GM19193 (cell line): Measurements from ENCODE around the gene NKX1-2.

Experiments used
- POLR2A ChIP-seq: IDR thresholded peaks from 4 replicates; pipeline ENCODE4 v1.6.1; 2011; ENCODE audit not compliant: insufficient read depth, insufficient read length; ENCODE audit errors: extremely low read depth

Gene NKX1-2

DNA sequence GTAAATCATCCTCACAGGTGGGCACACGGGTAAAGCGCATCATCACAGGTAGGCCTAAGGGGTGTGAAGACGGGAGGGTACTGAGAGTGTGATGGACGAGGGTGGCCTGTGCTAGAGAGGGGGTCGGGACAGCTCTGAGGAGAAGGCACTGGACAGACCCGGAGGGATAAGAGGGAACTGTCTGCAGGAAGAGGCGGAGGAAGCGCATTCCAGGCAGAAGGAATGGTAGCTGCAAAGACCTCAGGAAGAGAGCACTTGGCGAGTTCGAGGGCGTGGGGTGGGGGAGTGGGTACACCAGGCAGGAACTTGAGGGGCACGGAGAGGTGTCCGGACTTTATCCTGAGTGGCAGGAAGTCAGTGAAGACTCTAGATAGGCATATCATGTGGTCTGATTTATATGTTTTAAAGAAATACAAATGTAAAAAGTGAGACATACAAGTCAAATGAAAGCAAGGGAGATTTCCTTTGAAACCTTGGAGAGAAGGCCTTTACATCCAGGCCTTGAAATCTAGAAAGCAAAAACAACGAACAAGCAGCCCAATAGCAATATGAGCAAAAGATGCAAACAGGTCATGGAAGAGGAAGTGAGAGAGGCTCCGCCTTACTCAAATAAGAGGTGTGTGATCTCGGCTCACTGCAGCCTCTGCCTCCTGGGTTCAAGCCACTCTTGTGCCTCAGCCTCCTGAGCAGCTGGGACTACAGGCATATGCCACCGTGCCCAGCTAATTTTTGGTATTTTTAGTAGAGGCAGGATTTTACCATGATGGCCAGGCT lies 15.4 kb upstream of the NKX1-2 start:
- TF ChIP-seq POLR2A = no peak

DNA sequence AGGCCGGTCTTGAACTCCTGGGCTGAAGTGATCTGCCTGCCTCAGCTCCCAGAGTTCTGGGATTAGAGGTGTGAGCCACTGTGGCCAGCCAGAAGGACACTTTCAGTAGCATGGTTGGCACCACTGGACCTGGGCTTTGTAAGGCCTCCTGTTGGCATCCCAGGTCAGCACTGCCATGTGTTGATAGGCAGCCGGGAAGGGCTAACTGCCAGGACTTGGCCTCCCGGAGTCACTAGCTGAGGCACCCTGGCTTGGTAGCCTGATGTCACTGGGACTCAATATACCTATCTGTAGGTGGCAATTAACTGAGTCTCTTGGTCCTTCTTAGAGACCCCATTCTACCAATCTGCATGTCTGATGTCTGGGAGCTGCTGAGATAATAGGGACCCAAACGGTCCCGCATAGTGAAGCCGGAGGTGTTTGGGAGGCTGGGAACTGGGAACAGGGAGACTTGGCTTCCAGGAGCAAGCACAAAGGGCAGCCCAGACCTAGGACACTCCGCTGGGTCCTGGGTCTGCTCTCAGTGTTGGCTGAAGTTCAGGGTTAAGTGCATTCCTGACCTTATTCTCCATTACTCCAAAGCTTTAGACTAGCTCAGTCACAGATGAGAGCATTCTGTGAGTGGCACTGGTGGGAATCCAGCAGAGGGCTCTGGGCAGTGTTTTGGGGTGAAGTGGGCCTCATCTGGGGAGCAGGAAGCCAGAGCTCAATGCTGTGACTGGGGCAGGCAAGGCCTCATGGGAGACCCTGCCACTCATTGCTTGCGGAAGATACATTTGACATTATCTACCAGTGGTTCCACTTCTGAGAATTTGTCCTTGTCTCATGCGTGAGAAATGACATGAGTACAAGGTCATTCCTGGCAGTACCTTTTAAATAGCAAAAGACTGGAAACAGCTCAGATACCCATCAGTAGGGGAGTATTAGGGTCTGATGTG lies 14.5 kb upstream of the NKX1-2 start:
- TF ChIP-seq POLR2A = no peak

DNA sequence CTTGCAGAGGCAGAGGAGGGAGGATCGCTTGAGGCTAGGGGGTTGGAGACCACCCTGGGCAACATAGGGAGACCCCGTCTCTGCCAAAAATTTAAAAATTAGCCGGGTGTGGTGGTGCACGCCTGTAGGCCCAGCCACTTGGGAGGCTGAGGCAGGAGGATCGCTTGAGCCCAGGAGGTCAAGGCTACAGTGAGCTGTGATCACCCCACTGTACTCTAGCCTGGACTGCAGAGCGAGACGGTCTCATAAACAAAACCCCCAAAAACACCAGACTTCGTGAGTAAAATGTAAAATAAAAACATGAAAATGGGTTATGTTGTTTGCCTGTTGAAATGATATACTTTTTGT lies 12.5 kb upstream of the NKX1-2 start:
- no peak for TF ChIP-seq POLR2A

DNA sequence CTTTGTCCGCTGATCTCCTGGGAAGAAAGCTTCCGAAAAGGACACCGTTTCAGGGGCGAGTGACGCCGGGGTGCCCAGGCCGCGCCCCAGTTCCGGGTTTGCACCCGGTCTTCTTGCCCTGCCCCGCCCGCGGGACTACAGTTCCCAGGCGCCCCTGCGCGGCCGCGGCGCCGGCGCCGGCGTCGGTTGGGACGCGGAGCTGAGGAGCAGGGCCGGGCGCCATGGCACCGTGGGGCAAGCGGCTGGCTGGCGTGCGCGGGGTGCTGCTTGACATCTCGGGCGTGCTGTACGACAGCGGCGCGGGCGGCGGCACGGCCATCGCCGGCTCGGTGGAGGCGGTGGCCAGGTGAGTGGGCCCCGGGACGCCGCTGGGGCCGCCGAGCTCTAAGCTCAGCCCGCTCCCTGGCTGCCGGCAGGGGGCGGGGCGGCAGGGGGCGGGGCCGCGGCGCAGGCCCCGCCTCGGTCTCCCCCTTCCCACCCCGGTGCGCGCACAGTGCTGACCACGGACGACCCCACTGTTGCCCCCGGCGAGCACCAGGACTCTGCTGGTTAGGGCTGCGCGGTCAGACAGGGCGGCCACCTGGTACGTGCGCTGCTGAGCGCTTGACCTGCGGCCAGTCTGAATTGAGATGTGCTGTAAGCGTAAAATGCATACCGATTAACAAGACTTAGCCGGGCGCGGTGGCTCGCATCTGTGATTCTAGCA lies 12.0 kb upstream of the NKX1-2 start, which contains the start of gene LHPP:
Gene LHPP, plus strand, starts transcription at position 182 of the 706 bp plus-strand sequence. Its CDS starts 40 bp downstream, at position 222.
- peak; percentile 57 for TF ChIP-seq POLR2A

DNA sequence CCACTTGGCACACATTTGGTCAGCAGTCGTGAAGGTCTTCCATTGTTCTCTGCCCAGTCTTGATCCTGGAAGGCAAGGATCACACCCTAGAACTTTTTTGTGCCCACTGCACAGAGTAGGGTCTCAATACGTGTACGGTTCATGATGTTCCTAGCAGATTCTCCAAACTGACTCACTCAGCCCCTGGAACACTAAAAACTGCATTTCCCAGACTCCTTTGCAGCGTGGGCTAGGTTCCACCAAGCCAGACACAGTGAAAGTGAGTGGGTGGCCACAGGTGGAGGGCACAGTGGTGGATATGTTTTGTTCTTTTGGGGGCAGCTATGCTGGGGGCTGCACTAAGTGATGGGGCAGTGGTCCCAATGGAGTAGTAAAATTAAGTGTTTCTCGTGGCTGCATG lies 10.3 kb upstream of the NKX1-2 start:
- TF ChIP-seq POLR2A = no peak

DNA sequence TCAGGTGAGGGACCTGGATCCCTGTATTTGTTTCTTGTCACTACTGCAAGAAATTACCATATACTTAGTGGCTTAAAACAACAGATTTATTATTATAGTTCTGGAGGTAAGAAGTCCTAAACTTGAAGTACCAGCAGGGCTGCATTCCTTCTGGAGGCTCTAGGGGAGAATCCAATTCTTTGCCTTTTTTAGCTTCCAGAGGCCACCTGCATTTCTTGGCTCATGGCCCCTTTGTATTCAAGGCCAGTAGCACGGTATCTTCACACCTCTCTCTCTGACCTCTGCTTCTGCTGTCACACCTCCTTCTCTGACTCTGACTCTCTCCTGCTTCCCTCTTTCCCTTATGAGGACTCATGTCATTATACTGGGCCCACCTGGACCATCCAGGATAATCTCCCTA lies 9.6 kb upstream of the NKX1-2 start:
- no peak for TF ChIP-seq POLR2A

DNA sequence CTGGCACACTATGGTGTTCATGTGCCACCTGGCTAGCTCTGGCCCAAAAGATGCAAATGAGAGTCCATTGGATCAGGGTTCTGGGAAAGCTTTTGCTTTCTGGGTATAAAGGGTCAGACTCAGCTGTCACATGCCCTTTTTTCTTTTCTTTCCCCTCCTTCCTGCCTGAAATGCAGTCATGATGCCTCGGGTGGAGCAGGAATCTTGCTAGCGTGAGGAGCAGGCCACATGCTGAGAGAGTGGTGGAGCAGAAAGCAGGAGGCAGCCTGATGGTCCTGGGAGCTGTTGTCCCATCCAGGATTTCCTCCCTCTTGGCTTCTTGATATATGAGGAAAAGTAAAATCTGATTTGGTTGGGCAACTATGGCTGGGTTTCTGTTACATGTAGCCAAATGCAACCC lies 9.1 kb upstream of the NKX1-2 start:
- no peak for TF ChIP-seq POLR2A

DNA sequence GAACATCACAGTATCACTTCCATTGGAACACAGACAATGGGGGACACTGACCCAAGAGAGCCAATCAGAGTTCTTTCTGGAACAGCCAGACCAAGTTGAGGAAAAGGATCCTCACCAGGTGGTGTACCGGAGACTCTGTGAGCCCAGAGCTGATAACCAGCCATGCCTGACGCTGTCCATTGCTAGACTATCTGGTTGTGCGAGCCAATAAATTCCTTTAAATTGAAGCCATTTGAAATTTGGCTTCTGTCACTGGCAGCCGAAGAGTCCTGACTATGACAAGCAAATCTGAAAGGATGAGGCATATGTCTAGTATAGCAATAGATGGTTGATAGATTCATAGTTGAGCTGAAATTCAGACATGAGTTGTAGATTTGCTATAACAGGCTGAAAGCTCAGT lies 8.6 kb upstream of the NKX1-2 start:
- no peak for TF ChIP-seq POLR2A

DNA sequence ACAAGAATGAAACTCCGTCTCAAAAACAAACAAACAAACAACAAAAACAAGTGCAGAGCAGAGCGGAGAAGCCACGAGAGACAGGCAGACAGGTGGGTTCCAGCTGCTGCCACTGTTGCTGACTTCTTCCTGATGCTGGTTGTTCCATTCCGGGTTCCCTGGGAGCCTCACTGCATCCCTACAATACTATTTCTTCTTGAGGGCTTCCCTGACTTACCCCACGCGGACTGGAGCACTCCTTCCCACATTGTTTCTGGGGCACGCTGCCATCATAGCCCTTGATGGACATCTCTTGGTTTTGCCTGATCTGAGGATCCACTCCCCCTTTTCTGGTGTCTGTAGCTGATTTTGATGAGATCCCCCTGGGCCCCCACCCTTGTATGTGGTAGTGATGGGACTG lies 5.6 kb upstream of the NKX1-2 start:
- TF ChIP-seq POLR2A = no peak

DNA sequence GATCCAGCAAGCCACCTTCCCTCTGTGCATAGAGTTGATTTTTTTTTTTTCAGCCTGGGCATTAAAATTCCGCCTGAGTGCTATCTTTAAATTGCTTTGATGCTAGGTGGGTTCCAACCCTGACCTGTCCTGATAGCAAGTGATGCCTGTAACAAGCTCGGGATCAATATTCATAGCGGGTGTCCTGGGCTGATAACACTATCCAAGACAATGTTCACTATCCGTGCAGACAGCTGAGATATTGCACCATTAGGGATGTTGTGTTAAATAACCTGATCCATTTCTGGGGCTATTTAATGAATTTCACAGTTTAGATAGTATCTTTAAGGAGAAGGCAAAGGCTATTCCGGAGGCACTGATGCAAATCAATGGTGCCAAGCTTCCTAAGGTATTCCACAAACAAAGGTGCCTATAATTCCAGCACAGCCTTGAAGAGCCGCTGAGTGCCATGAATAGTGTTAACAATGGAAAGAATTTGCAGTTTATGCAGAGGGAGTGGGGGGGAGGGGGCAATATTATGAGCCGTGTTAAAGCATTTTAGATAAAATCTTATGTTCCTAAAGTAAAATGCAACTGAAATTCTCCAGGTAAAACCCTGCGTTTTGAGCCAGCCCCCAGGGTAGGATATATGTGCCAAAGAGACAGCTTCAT lies 4.2 kb upstream of the NKX1-2 start:
- TF ChIP-seq POLR2A = no peak

DNA sequence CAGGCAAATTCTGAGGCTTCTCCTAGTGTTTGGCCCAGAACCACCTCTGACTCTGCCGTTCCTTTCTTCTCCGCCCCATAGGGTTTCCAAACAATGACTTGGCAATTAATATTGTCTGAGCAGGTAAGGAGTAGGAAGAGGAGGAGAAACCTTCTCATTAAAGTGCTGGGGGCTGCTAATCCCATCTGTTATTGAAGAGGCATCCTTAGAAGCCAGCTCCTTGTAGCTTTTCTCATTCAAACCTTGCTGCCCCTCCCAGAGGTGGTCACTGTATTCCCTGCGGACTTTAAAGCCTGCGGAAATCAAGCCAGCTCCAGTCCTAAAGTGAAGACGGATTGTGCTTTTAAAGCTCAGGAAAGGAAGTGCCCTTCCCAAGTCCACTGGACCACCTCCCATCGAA lies 1.4 kb upstream of the NKX1-2 start:
- TF ChIP-seq POLR2A = no peak

DNA sequence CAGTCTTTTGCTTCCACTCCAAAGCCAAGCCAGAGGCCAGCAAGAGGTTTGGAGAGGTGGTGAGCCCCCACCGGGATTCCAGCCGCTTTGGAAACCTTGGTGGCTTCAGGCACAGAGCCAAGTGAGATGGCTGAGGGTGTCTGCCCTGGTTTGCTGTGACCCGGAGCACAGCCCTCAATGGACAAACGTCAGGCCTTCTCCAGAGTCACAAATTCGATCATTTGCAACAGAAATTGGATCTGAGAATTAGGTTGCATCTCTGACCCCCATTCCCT lies 885 bp upstream of the NKX1-2 start:
- TF ChIP-seq POLR2A = no peak

DNA sequence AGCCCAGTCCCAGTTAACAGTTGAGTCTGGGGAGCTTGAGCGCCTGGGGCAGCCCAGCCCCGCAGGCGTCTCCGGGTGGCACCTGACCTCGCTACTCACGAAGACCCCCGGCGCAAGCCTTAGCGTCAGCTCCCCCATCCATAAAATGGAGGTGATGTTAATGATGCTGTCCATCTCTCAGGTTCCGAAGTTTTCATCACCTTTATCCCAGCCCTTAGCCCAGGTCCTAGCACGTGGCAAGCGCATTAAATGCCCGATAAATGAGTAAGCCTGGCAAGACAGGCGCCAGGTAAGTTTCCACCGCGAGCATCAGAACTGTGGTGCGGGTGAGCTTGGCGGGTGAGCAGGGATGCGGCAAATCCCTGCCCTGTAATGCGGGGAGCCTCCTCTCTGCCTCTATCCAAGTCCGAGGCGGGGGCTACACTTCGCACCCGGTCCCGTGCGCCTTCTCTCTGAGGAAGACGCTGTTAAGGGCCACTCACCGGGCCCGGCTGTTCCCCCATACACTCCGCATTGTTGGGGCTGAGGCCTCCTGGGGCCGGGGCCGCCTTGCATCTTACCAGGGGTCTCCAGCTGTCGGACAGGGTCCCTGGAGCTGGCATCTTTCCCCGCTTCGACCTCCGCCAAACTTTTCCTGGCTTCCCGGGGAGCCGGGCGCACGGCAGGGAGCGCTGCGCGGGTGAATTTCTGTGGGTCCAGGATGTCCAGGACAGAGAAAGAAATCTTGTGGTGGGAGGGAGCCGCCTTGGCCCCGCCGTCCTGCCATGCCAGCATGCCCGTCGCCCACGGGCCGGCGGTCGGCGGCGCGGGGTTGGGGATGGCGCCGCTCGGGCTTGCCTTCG lies 444 bp downstream of the NKX1-2 start:
- no peak for TF ChIP-seq POLR2A

DNA sequence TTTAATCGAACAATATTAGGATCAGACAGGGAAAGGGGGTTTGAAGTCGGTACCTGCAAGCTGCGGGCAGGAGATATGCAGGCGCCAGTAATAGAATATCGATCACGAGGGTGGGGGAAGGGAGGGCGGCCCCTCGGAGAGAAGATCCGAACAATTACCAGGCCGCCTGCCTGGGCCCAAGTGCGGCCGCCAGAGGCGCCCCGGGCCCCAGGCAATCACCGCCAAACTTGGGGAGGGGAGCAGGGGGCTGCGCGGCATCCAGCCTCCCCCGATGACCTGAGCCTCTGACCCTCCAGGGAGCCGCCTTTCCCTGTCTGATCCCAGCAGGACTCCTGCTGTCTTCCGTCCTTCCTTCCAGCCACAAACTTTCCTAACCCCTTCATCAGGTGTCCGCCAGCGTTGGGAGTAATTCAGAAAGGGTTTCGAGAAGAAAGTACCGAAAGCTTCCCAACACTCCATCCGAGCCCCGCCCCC lies 1.1 kb downstream of the NKX1-2 start:
- TF ChIP-seq POLR2A = no peak

DNA sequence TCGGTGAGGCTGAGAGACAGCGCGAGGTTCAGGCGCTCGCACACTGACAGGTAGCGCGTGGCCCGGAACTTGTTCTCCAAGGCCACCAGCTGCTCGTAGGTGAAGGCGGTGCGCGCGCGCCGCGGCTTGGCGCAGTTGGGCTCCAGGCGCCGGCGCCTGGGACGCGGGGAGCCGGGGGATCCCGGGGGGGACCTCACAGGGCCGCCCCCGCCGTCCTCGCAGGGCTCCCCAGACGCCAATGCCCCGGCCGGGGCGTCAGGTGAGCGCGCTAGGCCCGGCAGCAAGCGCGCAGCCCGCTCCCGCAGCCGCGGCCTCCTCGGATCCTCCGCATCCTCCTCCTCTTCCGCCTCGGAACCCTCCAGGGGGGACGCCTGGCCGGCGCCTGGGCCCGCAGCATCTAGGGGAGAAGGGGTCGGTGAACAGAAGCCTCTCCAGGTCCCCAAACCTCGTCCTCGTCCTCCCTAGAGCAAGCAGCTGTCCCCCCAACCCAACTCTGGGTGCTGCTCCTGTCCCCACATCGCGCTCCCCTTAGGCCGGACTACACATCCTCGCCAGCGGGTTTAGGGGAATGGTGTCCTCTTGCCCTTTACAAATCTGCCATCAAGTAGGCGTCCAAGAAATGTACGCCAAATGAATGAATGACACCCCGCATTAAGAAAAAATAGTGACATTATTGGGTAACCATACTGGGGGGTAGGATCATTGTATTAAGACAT lies 1.9 kb downstream of the NKX1-2 start:
- no peak for TF ChIP-seq POLR2A
